Midbrain (tissue), 1 donor: Measurements from ENCODE around the gene TIGD1.

ENCODE experiments used
- DNase-seq: peaks from one replicate; lab custom pipeline; 2025; lab: John Stamatoyannopoulos, UW

TIGD1 gene

GRCh38 chr2:232501794-232502390 lies 48.5 kb downstream of the TIGD1 start:
- no peak for DNase-seq

GRCh38 chr2:232501331-232501771 lies 49.0 kb downstream of the TIGD1 start:
- no peak for DNase-seq

DNA sequence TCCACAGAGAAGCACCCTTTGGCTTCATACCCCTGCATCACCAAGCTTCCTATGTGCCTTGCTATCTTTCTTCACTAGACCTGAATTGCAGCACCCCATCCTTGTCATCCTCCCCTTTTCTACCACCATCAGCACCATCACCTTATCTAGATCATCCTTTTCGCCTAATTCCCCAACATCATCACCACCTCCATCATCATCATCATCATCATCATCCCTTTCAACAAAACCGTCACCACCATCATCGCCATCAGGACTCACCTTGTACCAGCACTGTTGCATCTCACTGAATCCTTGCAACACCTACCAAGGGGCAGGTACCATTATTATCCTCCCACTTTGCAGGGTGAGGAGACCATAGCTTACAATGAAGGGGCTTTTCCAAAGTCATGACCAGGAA lies 51.9 kb downstream of the TIGD1 start:
- no peak for DNase-seq
